GM21619 (cell line): ENCODE measurements around the gene NTNG2.
"Not testable (repeated sequence)": the region's sequence is repeated elsewhere in the genome, so short reads cannot be mapped to it uniquely, and the experiment has no call there.

Experiments used
- ATAC-seq: cut with Tn5 transposase; IDR thresholded peaks from one replicate; pipeline ENCODE4 v1.9.1; 2021; ENCODE audit not compliant: unreplicated experiment

Gene NTNG2

DNA sequence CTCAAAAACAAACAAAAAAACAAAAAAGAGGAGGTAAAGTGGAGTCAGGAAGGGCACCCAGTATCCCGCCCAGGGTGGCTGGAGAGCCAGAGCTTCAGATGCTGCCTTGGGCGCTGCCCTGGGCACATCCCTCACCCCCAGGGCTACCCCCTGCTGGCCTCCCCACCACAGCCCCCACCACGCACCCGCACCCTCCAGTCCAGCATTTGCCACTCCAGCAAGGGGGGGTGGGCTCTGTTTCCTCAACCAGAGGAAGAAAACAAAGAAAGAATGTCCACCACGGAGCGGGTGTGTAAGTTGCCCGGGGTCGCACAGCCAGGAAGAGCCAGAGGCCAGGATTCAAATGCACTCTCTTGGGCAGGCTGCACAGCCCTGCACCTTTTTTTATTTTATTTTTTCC lies 86.1 kb downstream of the NTNG2 start:
- no peak for ATAC-seq

DNA sequence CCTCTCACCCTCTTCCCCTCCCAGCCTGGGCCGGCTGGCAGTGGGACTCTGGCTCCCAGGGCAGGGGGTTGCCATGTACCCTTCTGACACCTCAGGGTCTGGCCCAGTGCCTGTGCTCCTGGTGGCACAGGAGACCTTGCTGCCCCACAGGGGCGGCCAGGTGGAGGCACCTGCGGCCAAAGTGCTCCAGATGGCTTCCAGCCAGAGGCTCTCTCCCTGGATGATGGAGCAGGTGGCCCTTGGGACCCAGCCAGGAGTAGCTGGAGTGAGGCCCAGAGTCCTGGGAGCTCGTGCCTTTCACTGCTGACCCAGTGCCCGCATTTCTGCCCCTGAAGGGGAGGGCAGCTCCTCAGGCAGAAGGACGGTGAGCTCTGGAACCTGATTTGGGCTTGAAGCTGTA lies 87.3 kb downstream of the NTNG2 start:
- ATAC-seq: no peak

- ATAC-seq: no peak
Measured at GRCh38 chr9:132249690-132250089, 87.8 kb downstream of the NTNG2 start.

DNA sequence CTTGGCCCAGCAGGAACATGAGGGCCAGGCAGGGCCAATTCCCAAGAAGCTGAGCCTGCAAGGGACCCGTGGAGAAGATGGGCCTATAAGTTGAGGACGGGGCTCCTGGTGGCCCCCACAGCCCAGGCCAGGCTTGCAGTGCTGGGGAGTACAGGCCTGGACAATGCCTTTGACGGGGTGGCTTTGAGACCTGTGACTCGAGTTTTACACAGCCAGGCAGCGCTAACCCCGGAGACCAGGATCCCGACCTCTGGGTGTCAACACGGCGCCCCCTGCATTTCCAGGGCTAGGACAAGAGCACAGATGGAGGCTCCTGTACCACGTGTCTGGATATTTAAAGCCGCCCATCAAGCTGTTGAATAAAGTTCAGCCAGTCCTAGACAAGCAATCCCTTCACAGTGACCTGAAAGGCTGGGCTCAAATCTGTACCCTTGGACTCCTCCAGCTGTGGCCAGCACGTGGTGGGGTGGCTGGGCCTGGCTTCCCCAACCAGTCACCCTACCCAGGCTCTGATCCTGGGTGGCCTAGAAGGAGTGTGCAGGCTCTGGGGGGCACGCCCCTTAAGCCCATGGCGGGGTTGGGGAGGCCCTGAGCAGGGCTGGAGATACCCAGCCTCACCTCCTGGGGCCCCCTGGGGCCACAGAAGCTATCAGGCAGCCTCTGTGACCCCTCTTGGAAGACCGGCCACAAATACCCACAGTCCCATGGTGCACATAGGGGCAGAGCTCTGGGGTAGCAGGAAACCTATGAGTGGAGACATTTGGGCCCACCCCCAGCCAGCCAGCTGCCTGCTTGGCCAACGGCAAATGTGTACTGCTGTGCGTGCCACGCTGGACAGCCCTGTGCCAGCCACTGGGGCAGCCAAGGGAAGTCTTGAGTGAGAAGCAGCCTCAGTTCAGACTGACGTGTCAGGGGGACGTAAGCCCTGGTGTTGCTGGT lies 88.7 kb downstream of the NTNG2 start:
- no peak for ATAC-seq

GRCh38 chr9:132260846-132261245 lies 99.0 kb downstream of the NTNG2 start:
- no peak for ATAC-seq

GRCh38 chr9:132266017-132266416 lies 104.2 kb downstream of the NTNG2 start:
- ATAC-seq: no peak

GRCh38 chr9:132267660-132268059 lies 105.8 kb downstream of the NTNG2 start:
- no peak for ATAC-seq

DNA sequence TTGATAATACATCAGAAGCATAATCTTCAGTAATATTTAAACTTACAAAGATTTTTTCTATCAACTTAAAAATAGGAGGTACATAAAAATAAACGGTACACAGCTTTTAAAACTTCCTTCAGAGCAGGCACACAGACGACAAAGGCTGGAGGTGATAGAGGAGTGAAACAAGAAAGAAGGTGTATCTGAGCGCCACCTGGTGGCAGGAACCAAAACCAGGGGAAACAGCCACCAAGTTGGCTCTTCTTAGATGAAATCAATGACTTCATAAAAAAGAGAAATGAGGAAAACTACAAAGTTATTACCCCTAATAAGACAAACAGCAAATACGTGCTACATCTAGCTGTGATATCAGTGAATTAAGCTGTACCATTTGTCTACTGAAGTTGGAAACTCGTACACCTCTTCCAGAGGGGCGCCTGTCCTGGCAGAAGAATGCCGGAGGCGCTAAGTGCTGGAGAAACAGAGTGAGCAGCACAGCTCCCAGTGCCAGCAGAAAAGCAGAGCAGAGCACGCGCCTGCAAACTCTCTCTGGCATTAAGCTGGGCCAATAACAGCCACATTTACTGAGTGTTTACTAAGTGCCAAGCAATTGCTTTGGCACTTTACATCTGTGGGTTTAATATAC lies 107.0 kb downstream of the NTNG2 start:
- no peak for ATAC-seq

DNA sequence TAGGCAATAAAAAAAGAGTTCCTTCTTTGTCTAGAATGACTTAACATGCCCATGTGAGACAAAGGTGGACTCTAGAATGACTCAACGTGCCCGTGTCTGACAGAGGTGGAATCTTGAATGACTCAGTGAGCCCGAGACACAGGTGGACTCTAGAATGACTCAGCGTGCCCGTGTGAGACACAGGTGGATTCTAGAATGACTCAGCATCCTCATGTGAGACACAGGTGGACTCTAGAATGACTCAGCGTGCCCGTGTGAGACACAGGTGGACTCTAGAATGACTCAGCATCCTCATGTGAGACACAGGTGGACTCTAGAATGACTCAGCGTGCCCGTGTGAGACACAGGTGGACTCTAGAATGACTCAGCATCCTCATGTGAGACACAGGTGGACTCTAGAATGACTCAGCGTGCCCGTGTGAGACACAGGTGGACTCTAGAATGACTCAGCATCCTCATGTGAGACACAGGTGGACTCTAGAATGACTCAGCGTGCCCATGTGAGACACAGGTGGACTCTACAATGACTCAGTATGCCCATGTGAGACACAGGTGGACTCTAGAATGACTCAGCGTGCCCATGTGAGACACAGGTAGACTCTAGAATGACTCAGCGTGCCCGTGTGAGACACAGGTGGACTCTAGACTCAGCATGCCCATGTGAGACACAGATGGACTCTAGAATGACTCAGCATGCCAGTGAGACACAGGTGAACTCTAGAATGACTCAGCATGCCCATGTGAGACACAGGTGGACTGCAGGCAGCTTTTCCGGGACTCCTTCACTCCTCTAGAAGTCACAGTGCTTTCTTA lies 108.1 kb downstream of the NTNG2 start:
- not testable (repeated sequence) for ATAC-seq

DNA sequence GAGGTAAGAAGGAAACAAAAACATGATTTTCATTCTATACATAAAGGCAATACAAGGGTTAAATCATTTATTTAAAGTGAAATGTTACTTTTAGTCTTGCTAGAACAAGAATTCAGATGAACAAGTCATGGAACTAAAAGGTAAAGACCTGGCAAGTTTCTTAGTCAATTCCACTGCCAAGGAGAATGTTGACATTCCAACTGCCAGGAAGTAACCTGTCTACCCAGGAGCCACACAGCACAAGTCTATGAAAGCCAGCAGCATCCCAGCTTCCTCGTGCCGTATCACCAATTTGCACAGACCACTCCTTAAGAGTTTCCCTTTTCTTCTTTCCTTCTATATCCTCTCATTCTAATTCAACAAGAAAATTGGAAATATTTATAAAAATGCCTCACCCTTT lies 113.0 kb downstream of the NTNG2 start:
- no peak for ATAC-seq

DNA sequence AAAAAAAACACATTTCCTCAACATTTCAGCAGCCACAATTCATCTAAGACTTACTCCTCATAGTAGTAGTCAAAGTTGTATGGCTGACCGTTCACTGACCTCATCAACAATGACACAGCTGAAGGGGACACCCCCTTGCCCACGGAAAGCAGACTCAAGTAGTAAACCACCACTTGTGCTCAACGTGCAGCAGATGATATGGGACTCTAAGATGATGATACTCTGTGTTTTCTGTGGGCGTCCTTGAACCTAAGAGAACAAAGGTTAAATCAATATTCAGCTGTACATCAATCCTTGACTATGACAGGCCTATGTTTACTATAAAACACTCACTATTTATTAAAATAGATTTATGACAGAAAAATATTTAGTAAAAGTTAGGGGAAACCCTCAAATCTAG lies 121.3 kb downstream of the NTNG2 start:
- no peak for ATAC-seq

DNA sequence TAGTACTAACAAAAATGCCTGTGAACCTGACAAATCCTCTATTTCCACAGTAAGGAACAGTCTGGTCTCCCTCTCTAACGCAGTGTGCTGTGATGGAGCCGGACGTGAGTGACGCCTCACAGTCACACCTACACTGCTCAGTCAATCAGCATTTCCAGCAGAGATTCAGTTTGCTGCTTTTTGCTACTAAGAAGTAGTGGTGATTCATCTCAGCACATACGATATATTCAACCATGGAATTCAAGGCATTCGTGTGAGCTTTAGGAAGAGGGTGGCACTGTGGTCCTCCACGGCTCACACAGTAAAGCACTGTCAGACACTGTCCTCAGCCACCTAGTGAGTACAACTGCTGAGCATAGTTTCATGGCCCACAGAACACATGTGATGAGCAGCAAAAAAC lies 122.0 kb downstream of the NTNG2 start:
- ATAC-seq: no peak

DNA sequence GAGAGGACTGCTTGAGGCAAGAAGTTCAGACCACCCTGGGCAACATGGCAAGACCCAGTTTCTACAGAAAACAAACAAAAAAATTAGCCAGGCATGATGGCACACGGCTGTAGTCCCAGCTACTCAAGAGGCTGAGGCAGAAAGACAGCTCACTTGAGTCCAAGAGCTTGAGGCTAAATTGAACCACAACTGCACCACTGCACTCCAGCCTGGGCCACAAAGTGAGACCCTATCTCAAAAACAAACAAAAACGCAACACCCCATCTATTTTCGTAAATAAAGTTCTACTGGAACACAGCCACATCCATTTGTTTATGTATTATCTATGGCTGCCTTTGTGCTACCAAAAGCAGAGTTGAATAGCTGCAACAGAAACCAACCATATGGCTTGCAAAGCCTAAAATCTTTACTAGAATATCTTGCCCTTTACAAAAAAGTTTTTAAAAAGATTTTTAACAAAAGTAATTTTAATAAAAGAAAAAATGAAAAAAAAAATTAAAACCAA lies 125.5 kb downstream of the NTNG2 start:
- no peak for ATAC-seq

- ATAC-seq: no peak
Measured at GRCh38 chr9:132288361-132288760, 126.5 kb downstream of the NTNG2 start.

DNA sequence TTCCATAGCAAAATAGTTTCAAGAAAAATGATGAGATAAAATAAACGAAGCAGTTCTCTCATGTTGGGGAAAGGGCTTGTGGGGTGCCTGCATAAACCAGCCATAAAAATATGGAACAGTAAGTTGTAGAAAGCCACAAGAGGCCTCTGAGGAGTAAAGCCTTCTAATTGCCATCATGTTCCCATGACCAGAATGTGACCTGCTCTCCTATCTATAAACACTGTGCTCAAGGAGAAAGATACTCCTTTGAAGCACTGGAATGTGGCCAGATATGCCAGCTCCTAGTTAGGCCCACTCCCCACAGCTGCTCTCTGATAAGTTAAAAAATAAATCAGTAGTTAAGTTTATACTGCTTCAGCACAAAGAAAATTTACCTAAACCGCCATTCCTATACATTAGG lies 127.1 kb downstream of the NTNG2 start:
- ATAC-seq: no peak

GRCh38 chr9:132293145-132293721 lies 131.4 kb downstream of the NTNG2 start:
- ATAC-seq: no peak
